Activated effector memory CD4-positive, alpha-beta T cell treated with Interleukin-2 at 50 U/mL for 16 hours (primary cell): Measurements from ENCODE around the gene MEIS3.
"Not testable (repeated sequence)": the region's sequence is repeated elsewhere in the genome, so short reads cannot be mapped to it uniquely, and the experiment has no call there.

Experiments
- DNase-seq: peaks from one replicate; pipeline ENCODE4 v3.0.0-alpha.2; 2020

Gene MEIS3

DNA sequence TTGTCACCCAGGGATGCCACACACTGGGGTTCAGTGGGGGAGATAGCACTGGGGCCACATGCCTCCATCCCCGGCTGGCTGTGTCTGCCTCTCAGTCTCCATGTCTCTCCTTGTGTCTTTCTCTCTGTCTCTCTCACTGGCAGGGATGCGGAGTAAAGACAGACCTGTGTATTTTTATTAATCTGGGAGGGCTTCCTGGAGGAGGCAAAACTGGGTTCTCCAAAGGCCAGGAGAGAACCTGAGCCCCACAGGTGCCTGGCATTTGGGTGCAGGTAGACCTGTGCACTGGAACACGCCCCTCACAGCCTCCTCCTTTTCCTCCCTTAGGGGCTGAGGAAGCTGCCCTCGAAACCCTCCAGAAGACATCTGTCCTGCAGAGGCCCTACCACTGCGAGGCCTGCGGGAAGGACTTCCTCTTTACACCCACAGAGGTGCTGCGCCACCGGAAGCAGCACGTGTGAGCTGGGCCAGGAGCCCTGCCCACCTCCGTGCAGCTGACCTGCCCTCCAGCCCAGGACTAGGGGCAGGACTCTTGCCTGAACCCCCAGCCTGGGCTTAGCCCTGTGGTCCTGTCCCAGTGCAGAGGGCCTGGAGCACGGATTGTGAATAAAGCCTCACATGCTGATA, 37.6 kb downstream of the MEIS3 start:
- DNase-seq = peak; percentile 2

DNA sequence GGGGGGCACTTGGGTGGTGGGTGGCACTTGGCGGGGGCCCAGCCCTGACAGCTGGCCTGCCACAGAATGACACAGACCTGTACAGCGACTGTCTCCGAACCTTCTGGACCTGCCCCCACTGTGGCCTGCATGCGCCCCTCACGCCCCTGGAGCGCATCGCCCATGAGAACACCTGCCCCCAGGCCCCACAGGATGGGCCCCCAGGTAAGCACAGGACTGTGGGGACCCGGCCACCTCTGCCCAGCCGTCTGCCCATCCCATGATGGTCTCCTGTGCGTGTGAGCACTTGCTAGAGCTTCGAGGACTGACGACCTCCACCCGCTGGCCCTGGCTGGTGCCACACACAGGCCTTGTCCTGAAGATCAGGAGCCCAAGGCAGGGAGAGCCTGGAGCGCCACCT, 38.2 kb downstream of the MEIS3 start:
- DNase-seq = no peak

GRCh38 chr19:47380559-47380958, 38.8 kb downstream of the MEIS3 start:
- no peak for DNase-seq

DNA sequence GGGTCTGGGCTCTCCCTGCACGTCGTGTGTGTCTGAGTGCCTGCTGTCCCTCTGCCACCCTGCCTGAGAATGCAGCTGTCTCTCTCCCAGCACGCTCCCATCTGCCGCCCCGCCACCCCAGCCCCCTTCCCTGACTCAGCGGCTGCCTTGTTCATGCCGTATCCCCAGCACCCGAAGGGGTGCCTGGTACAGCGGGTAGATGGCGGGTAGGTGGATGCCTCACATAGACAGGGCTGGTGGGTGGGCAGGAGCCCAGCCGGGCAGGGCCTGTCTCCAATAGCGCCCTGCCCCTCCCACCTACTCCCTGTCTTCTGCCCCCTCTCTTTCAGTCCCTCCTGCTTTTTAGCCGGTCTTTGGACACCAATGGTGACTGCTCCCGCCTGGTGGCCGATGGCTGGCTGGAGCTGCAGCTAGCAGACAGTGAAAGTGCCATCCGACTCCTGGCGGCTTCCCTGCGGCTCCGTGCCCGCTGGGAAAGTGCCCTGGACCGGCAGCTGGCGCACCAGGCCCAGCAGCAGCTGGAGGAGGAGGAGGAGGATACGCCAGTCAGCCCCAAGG, 39.9 kb downstream of the MEIS3 start:
- no peak for DNase-seq

DNA sequence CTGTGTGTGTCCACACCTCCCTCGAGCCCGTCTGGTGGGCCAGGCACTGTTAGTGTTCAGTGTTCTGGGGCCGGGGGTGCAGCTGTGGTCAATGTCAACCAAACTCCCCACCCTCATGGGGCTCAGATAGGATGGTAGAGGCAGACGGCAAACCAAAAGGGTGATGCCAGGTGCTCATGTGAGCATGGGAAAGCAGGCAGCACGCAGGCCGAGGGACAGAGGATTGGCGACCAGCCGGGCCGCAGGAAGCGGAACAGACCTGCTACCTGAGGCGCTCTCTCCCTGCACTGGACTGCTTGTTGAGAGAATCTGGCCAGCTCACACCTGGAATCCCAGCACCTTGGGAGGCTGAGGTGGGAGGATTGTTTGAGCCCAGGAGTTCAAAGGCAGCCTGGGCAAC, 41.1 kb downstream of the MEIS3 start:
- no peak for DNase-seq

DNA sequence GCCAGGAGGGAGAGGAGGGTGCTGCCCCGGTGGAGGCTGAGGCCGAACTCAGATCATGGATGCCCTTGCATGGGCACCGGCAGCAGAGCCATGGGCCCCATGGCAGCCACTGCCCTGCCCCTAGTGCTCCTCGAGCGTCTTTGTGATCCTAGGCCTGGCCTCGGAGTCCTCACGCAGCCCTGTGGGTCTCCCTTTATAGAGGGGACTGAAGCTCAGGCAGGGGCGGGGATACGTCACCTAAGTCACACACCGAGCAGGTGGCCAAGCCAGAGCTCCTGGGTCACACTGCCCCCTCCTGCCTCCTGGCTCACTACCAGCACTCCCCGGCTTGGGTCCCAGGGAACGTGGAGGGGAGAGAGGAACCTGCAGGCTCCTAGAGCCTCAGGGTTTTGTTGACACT, 41.5 kb downstream of the MEIS3 start:
- no peak for DNase-seq

- DNase-seq = no peak
Observed at GRCh38 chr19:47377208-47377701, 42.1 kb downstream of the MEIS3 start.

DNA sequence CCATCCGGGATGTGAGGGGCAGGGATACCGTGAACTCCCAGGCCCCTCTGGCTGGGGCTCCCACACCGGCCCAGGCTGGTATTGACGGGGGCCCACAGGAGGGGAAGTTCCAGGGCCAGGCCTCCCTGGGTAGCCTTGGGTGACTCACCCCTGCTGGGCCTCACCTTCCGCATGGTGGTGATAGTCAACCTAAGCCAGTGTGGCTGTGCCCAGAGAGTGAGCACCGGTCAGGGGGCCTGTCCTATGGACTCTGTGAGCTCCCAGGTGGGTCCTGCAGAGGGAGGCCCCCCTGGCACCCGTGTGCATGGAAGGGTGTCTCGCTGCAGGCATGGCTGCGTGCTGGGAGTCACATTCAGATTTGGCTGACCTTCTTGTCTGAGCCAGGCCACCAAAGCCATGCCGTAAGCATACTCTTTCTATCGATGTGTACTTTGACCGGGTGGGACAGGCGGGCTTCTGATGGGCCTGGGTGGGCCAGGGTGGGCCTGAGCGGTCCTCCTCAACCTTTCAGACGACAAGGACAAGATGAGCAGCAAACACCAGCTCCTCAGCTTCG, 42.7 kb downstream of the MEIS3 start:
- no peak for DNase-seq

GRCh38 chr19:47375694-47376588, 43.4 kb downstream of the MEIS3 start:
- DNase-seq = no peak

DNA sequence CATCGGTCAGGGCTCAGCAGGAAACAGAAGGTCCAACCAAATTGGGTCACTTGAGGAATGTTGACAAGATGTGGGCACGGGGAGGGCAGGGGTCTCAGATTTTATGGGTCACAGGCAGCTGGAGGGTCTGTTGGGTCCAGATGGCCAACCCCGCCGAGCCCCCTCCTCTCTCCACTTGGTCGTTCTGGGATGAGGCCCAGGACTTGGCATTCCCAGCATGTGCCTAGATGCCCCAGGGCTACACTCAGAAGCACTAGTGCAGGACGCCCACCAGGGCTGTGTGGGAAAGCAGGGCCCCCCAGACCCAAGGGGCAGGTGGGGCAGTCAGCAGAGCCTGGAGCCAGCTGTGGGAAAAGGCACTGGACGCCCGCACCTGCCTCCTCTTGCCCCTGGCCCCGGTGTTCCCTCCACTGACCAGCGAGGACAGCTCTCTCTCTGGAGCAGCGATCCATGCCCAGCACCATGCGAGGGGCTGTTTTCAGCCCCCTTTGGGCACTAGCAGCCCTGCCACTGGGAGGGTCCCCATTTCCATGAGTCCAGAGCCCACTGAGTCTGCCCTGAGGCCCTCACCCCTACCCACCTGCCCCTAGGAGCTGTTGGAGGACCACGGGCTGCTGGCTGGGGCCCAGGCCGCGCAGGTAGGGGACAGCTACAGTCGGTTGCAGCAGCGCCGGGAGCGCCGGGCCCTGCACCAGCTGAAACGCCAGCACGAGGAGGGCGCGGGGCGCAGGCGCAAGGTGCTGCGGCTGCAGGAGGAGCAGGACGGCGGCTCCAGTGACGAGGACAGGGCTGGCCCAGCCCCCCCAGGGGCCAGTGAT, 44.2 kb downstream of the MEIS3 start:
- no peak for DNase-seq

- DNase-seq = no peak
Observed at GRCh38 chr19:47373246-47374240, 45.8 kb downstream of the MEIS3 start.

DNA sequence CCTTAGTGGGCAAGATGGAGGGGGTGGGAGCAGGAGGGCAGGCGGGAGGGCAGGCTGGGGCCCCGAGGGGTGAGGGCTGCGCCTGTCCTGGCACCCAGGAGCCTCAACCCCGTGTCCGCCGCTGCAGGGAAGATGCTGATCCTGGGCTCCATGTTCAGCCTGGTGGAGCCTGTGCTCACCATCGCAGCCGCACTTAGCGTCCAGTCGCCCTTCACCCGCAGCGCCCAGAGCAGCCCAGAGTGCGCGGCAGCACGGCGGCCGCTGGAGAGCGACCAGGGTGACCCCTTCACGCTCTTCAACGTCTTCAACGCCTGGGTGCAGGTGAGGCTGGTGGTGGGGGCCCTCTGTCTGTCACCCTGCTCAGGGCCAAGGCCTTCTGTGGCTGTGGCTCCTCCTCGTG, 46.7 kb downstream of the MEIS3 start:
- DNase-seq = no peak

DNA sequence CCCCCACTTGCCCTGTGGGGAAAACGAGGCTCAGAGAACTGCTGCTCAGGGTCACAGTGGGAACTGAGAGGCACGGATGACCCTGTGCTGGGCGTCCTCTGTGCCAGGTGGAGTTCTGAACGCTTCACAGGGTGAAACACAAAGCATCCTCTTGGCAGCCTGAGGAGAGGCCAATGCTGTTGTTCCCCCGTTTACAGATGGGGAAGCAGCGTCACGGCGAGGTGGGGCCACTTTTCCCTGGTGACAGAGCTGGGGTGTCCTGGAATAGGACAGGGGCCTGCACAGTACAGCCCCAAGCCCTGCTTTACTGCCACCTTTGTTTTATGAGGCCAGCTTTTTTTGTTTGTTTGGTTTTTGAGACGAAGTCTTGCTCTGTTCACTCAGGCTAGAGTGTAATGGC, 48.1 kb downstream of the MEIS3 start:
- DNase-seq = no peak

- DNase-seq = no peak
Observed at GRCh38 chr19:47370045-47370611, 49.2 kb downstream of the MEIS3 start.

DNA sequence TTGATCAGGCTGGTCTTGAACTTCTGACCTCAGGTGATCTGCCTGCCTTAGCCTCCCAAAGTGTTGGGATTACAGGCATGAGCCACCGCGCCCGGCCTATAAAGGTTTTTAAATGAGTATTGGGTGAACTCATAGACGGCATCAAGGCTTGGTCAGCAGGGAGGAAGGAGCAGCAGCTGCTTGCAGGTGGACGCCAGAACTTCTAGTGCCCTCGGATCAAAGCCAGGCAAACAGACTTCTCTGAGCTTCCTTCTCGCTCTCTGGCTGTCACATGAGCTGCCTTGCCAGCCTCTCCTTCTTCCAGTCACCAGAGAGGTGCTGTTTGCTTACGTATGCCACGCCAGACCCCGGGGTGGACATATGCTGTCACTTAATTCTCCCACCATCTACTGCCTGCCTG, 53.9 kb downstream of the MEIS3 start:
- not testable (repeated sequence) for DNase-seq

GRCh38 chr19:47363758-47364531, 55.4 kb downstream of the MEIS3 start:
- DNase-seq = no peak

DNA sequence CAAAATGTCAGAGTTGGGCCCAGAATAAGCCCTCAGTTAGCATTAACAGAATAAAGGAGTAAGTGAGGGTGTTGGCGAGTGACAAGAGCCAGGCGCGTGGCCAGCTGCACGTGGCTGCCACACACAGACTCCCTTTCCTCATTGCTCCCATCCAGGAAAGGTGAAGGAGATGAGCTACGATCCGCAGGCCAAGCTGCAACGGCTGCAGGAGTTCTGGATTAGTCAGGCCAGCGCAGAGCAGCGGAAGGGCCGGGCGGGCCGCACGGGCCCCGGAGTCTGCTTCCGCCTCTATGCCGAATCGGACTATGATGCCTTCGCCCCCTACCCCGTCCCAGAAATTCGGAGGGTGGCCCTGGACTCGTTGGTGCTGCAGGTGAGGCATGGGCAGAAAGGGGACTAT, 57.0 kb downstream of the MEIS3 start:
- DNase-seq = no peak

DNA sequence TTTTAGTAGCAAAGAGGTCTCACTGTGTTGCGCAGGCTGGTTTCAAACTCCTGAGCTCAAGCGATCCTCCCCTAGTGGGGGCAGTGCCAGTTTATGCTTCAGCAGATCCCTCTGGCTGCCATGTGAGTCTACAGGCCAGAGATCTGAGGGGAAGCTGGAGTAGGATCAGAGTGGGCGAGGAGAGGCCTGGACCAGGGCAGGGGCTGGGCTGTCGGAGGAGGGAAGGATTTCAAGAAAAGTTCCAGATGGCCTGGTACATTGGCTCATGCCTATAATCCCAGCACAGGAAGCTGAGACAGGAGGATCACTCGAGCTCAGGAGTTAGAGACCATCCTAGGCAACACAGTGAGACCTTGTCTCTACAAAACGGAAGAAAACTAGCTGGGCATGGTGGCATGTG, 60.4 kb downstream of the MEIS3 start:
- no peak for DNase-seq

DNA sequence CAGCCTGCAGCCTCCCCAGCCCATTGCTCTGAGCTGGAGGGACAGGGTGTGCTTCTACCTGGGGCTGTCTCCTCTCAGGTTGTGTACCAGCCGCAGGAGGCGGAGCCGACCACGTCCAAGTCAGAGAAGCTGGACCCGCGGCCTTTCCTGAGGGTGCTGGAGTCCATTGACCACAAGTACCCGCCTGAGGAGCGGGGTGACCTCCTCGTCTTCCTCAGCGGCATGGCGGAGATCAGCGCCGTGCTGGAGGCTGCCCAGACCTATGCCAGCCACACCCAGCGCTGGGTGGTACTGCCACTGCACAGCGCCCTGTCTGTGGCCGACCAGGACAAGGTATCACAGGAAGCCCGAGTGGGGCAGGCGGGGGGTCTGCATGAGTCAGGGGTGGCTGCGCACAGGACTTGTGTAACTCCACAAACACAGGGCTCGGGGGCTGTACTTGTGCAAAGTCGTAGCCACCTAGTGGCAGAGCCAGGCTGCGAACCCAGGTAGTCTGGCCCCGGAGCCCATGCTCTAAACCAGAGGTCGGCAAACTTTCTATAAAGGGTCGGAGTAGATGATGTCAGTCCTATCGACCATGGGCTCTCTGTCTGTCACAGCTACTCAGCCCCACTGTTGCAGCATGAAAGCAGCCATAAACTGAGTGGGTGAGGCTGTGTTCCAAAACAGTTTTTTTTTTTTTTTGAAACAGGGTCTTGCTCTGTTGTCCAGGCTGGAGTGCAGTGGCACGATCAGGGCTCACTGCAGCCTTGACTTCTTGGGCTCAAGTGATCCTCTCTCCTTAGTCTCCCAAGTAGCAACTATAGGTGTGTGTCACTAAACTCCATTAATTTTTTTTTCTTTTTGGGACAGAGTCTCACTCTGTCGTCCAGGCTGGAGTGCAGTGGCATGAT, 61.3 kb downstream of the MEIS3 start:
- no peak for DNase-seq
